GM18870 (cell line): ENCODE data around the gene CERT1.
"Not testable (repeated sequence)": the region's sequence is repeated elsewhere in the genome, so short reads cannot be mapped to it uniquely, and the experiment has no call there.

Experiments used
- ATAC-seq: cut with Tn5 transposase; IDR thresholded peaks from one replicate; pipeline ENCODE4 v1.9.1; 2021; ENCODE audit warnings: moderate library complexity; ENCODE audit not compliant: unreplicated experiment

CERT1 gene, protein sequence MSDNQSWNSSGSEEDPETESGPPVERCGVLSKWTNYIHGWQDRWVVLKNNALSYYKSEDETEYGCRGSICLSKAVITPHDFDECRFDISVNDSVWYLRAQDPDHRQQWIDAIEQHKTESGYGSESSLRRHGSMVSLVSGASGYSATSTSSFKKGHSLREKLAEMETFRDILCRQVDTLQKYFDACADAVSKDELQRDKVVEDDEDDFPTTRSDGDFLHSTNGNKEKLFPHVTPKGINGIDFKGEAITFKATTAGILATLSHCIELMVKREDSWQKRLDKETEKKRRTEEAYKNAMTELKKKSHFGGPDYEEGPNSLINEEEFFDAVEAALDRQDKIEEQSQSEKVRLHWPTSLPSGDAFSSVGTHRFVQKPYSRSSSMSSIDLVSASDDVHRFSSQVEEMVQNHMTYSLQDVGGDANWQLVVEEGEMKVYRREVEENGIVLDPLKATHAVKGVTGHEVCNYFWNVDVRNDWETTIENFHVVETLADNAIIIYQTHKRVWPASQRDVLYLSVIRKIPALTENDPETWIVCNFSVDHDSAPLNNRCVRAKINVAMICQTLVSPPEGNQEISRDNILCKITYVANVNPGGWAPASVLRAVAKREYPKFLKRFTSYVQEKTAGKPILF

DNA sequence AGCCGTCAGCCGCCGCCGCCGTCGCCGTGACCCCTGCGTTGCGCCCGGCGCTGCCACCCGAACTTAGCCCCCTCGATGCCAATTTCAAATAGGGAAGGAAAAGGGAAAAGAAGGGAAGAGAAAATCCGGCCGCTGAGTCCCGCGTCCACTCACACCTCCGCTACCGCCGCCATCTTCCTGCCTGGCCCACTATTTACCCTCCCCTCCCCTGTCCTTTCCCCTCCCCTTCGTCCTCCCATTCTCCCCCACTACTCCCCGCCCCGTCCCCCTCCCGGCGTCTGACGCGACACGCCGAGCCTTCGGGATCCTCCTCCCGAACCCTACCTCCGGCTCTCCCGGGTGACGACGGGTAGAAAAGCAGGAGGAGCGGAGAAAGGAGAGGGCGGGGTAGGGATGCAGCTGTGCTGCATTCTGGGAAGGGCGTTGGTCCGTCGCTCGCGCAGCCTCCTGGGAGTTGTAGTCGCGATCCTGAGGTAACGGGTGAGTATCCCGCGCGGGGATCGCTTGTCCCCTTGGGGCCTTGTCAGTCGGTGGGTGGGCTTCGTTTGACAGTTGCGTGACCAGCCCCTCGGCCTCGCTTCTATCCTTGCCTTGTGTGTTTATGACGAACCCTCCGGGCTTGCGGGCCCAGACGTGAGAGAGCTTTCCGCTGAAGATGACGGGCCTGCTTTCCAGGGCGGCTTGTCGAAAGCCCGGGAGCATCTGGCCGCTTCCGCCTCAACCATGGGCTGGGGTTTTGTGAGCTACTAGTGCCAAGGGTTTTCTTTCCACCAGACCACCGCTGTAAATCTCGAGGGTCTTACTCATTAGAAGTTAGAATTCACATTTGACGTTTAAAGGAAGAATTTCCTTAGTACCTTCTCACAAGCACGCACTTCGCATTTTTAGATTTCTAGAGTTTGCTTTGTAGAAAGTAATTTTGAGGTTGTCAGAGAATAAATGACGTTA is at the start of gene CERT1, which contains the start of gene POLK:
Gene CERT1, minus strand, starts transcription at position 195 of the 948 bp plus-strand sequence. CDS start 422 bp downstream, outside the sequence.
Gene POLK, plus strand, starts transcription at position 457 of the 948 bp plus-strand sequence.
- ATAC-seq: peak; percentile 70

DNA sequence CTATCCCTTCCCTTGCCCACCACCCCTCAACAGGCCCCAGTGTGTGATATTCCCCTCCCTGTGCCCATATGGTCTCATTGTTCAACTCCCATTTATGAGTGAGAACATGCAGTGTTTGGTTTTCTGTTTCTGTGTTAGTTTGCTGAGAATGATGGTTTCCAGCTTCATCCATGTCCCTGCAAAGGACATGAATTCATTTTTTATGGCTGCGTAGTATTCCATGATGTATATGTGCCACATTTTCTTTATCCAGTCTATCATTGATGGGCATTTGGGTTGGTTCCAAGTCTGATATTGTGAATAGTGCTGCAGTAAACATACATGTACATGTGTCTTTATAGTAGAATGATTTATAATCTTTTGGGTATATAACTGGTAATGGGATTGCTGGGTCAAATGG is 49.2 kb upstream of the CERT1 start:
- ATAC-seq: not testable (repeated sequence)

- no peak for ATAC-seq
Measured at GRCh38 chr5:75558981-75559632, 47.7 kb upstream of the CERT1 start.

DNA sequence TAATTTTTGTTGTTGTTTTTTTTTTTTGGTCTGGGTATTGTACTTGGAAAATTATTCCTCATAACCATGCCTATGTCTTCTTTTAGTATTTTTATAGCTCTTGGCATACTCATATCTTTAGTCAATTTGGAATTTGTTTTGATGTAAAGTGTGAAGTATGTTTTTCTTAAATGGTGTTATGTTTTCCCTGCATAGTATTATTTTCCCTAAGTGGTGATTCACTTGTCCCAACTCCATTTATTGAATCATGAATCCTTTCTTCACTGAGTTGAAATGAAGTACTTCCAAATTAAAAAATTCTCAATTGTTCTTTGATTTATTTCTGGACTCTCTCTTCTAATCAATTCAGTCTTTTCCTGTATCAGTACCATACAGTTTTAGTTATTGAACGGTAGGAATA is 46.8 kb upstream of the CERT1 start:
- no peak for ATAC-seq

DNA sequence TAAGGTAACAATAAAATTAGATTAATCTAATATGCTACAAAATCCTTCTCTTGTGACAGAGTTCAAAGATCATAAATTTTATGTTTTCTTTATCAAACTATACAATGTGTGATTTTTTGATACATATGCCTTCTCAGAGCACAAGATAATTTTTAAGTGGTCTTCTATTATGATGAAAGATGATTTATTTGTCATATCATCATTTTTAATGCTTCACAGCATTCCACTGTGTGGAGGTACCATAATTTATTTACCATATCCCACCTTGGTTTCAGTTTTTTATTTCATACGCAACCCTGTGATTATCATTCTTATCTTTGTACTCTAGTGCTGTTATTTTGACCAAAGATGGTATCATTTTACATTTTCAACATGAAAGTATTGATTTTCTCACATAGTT is 41.9 kb upstream of the CERT1 start:
- no peak for ATAC-seq

GRCh38 chr5:75552764-75553163 is 41.3 kb upstream of the CERT1 start:
- ATAC-seq: no peak

- ATAC-seq: no peak
Measured at GRCh38 chr5:75551471-75551870, 40.0 kb upstream of the CERT1 start.

- ATAC-seq: no peak
Measured at GRCh38 chr5:75550597-75550996, 39.2 kb upstream of the CERT1 start.

DNA sequence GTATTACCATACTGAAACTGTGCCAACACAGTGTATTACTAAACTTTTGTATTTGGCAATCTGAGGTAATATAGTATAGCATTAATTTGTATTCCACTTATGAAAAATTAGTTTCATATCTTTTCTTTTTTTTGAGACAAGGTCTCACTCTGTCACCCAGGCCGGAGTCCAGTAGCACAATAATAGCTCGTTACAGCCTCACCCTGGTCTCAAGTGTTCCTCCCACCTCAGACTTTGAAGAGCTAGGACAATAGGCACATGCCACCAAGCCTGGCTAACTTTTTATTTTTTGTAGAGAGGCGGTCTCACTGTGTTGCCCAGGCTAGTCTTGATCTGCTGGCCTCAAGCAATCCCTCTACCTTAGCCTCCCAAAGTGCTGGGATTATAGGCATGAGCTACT is 36.4 kb upstream of the CERT1 start:
- no peak for ATAC-seq

- ATAC-seq: no peak
Measured at GRCh38 chr5:75546830-75547229, 35.4 kb upstream of the CERT1 start.

DNA sequence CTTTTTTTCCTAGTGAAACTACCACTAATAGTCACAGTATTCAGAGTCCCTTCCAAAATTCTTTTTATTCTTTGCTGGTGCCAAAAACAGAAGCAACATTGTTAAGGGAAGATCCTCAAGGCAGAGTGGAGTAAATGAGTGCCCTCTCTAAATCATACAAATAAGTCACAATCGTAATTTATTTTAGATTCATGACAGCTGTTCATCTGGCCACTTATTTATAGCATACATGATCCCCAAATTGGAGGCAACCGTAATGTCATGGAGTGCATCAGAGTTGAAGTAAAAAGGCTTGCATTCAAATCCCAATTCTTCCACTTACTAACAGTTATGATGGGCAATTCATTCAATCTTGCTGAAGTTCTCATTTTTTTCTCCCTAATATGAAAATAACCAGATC is 33.7 kb upstream of the CERT1 start:
- no peak for ATAC-seq

DNA sequence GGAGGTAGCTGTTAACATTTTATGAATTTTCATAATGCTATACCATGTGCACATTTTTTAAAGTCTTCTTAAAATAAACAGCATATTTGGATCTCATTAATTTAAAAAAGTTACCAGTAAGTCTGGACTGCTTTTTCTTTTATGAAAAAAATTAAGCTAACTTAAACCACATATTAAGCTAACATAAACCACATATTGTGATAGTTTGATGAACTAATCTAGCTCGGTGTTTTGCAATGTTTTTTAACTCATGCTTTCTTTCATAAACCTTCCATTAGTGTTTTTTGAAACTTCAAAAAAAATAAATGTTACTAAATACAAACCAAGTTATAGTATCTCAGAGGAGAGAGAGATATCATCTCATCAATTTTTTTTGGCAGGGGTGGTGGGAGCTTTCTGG is 26.8 kb upstream of the CERT1 start:
- no peak for ATAC-seq

DNA sequence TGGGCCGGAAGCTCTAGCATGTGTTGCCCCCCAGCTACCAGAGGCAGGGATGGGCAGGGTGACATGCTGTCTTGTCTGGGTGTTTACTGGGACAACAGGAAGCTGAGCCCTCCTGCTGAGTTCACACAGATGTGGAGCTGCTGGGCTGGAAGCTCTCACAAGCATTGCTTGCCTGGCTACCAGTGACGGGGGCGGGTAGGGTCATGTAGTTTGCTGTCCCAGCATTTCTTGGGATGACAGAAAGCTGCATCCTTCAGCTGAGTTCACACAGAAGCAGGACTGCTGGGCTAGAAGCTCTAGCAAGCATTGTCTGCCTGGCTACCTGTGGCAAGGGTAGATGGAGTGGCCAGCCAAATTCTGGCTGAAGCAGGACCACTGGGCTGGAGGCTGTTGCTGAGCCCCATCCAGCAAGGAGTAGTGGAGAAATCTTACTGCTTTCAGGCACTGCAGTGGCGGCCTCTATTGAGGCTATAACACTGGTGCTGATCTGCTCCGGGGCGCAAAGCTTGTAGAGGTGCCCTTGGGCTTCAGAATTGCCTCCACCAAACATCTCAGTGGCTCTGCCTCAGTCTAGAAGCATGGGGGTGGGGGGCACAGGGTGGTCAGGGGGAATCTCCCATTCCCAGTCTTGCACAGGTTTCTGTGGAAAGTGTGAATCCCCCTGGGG is 25.4 kb upstream of the CERT1 start:
- no peak for ATAC-seq

- no peak for ATAC-seq
Measured at GRCh38 chr5:75536147-75536546, 24.7 kb upstream of the CERT1 start.

DNA sequence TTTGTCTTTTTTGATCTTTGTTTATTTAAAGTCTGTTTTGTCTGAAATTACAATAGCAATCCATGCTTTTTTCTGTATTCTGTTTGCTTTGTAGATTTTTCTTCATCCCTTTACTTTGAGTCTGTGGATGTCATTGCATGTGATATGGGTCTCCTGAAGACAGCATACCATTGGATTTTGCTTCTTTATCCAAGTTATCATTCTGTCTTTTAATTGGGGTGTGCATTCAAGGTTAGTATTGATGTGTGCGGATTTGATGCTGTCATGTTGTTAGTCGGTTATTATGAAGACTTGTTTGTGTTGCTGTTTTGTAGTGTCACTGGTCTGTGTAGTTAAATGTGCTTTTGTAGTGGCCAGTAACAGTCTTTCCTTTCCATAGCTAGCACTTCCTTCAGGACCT is 23.3 kb upstream of the CERT1 start:
- no peak for ATAC-seq

- ATAC-seq: not testable (repeated sequence)
Measured at GRCh38 chr5:75533716-75534115, 22.3 kb upstream of the CERT1 start.

GRCh38 chr5:75532190-75532589 is 20.8 kb upstream of the CERT1 start:
- ATAC-seq: no peak

DNA sequence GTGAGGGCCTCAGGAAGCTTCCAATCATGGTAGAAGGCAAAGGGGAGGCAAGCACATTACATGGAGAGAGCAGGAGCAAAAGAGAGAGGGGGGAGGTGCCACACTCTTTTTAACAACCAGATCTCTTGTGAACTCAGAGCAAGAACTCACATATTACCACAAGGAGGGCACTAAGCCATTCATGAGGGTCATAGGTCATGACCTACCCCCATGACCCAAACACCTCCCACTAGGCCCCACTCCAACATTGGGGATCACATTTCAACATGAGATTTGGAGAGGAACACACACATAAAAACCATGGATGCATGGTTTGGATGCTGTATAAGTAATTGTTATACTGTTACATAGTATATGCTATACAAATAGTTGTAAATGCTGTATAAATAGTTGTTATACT is 17.8 kb upstream of the CERT1 start:
- ATAC-seq: no peak

DNA sequence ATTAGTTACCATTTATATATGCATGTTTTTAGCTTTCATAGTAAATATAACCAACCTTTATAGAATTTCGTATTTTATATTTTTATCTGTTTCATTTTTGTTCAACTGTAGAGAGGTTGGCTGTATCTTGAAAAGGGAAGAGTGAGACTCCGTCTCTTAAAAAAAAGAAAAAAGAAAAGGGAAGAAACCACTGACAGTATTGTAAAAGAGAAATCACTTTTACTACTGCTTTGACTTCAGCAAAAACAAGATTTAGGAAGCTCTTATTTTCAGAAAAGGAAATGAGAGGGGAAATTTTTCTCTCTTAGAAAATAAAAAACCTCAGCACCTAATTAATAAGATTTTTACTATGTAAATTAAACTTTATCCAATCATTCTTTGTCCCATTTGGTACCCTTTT is 14.6 kb upstream of the CERT1 start:
- no peak for ATAC-seq

DNA sequence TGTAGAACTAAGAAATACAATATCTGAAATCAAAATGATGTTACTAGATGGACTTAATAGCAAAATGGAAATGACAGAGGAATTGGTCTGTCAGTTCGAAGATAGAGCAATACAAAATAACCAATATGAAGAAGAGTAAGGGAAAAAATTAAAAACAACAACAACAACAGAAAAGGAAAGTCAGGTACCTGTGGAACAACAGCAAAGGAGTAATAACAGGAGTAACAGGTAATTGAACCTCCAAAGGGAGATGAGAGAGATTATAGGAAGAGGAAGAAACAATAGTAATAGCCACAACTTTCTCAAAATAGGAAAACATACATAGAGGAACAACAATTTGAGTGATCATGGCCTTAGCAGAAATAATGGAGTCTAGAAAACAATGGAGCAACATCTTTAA is 13.9 kb upstream of the CERT1 start:
- ATAC-seq: no peak
